GM19452 (cell line): ENCODE results near the gene SHISA7.

Experiments
- ATAC-seq: cut with Tn5 transposase; IDR thresholded peaks from one replicate; pipeline ENCODE4 v1.9.1; 2021; ENCODE audit not compliant: unreplicated experiment

Gene SHISA7

DNA sequence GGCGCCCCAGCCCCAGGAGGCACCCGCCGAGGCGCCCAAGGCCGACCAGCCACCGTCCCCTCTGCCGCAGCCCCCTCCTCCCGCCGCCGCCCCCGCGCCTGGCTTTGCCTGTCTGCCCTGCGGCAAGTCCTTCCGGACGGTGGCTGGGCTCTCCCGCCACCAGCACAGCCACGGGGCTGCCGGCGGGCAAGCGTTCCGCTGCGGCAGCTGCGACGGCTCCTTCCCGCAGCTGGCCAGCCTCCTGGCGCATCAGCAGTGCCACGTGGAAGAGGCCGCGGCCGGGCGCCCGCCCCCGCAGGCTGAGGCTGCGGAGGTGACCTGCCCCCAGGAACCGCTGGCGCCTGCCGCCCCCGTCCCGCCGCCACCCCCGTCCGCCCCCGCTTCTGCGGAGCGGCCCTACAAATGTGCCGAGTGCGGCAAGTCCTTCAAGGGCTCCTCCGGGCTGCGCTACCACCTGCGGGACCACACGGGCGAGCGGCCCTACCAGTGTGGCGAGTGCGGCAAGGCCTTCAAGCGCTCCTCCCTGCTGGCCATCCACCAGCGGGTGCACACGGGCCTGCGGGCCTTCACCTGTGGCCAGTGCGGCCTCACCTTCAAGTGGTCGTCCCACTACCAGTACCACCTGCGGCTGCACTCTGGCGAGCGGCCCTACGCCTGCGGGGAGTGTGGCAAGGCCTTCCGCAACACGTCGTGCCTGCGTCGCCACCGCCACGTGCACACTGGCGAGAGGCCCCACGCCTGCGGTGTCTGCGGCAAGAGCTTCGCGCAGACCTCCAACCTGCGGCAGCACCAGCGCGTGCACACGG is 39.3 kb upstream of the SHISA7 start:
- no peak for ATAC-seq

DNA sequence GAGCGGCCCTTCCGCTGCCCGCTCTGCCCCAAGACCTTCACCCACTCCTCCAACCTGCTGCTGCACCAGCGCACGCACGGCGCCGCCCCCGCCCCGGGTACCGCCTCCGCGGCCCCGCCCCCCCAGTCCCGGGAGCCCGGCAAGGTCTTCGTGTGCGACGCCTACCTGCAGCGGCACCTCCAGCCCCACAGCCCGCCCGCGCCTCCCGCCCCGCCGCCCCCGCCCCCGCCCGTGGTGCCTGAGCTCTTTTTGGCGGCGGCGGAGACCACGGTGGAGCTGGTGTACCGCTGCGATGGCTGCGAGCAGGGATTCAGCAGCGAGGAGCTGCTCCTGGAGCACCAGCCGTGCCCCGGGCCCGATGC is 38.7 kb upstream of the SHISA7 start:
- ATAC-seq = no peak

DNA sequence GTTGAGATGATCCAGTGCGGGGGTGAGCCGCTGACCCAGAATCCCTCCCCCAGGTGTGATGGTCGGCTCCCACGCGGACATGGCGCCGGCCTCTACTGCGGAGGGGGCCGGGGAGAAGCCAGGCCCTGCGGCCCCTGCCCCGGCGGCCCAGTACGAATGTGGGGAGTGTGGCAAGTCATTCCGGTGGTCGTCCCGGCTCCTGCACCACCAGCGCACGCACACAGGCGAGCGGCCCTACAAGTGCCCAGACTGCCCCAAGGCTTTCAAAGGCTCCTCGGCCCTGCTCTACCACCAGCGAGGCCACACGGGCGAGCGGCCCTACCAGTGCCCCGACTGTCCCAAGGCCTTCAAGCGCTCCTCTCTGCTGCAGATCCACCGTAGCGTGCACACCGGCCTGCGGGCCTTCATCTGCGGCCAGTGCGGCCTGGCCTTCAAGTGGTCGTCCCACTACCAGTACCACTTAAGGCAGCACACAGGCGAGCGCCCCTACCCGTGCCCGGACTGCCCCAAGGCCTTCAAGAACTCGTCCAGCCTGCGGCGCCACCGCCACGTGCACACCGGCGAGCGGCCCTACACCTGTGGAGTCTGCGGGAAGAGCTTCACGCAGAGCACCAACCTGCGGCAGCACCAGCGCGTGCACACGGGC is 38.2 kb upstream of the SHISA7 start:
- no peak for ATAC-seq

DNA sequence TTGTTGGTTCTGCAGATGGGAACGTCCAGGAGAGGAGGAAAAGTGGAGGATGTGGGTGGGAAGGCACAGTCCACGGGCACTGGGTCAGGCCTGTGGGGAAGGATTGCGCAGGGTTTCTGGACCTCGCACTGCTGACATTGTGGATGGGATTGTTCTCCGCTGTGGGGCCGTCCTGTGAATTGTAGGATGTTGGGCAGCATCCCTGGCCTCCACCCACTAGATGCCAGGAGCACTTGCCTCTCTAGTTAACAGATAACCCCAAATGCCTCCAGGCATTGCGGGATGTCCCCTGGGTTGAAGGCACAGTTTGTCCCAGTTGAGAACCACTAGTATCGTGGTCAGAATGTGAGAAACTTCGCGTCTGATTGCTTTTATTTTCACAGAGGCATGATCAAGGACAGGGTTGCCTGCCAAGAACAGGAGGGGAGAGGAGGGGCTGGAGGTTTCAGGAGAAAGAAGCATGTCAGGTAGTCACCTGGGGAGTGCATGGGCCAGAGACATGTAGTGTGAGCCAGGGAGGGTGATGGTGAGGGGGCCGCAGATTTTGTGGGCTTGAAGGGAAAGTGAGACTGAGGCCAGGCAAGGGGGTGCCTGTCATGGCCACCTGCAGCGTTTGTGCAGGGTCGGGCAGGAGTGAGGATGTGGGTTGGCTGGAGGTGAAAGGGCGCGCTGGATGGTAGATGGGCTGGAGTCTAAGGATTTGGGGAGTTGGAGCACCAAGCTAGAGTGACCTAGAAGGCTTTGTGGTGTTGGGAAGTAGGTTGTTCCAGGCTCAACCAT is 36.5 kb upstream of the SHISA7 start:
- ATAC-seq = no peak

DNA sequence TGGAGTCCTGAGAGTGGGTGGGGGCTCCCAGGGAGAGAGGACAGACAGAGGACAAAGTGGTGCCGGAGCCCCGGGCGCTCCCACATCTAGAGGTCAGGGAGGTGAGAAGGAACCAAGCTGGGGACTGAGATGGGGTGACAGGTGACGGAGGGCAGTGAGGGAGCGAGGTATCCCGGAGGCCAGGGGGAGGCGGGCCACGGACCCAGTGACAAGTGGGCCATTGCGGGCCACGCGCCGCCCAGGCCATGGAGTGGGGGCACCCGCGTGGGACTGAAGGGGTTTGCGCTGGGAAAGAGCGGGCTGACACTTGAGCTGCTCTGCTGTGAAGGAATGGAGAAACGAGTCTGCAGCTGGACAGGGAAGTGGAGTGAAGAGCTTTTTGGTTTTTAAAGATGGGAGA is 35.9 kb upstream of the SHISA7 start:
- ATAC-seq = no peak

DNA sequence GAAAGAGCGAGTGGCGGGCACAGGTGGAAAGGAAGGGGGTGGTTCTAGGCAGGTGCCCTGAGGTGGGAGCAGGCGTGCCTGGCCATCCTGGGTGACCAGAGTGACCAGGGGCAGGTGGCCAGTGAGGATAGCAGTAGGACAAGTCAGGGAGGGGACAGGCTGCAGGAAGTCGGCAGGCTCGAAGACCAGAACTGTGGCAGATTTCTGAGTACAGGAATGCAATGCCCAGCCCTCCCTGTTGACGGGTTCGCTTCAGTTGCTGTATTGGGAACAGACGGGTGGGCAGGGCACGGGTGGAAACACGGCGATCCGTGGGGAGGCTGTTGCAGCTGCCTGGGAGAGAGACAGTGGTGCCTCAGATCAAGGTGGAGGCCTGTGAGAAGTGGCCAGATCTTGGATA is 35.3 kb upstream of the SHISA7 start:
- ATAC-seq = no peak

DNA sequence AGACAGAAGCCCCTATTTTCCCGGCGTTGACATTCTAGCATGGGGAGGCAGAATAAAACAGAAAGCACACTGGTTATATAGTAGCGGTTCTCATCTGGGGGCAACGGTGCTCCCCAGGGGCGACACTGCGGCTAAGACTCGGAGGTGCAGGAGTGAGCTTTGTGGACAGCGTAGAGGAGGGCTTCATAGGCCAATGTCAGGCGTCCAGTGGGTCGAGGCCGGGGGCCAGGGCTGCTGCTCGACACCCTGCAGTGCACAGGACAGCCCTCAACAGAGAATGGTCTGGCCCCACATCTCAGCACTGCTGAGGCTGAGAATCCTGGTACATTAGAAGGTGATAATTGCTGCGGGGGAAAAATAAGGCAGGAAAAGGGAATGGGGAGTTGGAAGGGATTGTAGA is 34.8 kb upstream of the SHISA7 start:
- ATAC-seq = no peak

DNA sequence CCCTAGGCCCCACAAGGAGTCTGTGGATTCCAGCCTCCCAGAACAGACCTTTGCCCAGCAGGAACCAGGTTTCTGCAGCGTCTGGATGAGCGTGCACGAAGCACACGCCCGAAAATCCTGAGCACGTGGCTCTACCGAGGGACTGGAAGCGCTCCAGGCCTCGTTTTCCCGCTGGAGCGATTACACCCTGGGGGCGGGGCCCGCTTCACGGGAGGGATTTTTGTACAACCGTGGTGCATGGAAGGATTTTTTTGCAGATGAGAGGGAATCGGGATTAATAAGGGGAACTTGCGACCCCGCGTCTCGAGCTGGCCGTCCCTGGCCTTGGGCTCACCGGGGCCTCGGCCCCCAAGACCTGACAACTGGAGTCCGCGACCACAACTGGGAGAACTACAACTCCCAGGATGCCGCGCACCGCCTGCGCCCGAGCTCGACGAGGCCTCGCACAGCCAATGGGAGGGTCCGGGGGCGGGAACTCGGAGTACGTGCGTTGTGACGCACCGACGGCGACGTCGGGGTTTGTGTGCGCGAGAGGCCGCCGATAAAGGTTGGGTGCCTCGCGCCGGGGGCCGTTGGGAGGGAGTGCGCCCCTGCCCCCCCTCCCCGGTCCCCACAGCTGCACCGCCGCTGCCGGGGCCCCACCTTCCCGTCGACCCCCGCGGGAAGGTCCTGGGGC is 33.1 kb upstream of the SHISA7 start, which contains the start of gene ZNF628:
ZNF628 (plus strand) TSS at position 518 of the 676 bp plus-strand sequence. CDS start 3,294 bp downstream, outside the sequence.
- peak; percentile 92 for ATAC-seq

DNA sequence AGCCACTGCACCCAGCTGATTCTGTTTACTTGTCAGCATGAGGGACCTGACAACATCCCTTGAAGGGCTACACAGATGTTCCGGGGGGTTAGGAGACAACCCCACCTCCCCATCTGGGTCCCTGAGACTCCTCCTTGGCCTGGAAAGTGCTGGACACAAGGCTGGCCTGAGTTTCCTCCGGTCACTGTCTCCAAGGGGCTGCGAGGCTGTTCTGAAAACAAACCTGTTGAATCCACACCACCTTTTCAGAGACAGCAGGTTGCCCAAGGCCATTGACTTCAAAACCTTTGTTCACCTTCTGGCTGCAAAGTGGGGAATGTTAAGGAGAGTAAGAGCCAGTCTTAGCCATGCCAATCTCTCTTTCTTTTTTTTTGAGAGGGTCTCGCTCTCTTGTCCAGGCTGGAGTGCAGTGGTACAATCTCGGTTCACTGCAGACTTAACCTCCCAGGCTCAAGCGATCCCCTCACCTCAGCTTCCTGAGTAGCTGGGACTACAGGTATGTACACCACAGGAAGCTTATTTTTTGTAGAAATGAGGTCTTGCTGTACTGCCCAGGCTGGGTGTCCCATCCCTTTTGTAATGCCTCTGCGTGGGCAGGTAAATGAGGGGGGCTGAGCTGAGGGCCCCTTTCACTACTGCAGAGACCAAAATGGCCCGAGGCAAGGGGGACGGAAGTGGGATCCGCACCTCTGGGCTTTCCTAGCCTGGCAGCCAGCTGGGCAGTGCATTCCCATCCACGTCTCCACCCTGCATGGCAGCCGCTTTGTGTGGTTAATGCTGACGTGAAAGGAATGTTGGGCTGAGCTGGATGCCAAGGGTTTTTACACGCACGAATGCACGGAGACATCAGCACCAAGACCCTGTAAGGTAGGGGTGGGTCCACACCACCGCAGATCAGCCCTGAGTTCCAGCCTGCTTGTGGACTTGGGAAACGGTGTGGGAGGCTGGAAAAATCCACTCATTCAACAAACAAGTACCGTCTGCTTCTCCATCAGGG is 31.5 kb upstream of the SHISA7 start:
- no peak for ATAC-seq

DNA sequence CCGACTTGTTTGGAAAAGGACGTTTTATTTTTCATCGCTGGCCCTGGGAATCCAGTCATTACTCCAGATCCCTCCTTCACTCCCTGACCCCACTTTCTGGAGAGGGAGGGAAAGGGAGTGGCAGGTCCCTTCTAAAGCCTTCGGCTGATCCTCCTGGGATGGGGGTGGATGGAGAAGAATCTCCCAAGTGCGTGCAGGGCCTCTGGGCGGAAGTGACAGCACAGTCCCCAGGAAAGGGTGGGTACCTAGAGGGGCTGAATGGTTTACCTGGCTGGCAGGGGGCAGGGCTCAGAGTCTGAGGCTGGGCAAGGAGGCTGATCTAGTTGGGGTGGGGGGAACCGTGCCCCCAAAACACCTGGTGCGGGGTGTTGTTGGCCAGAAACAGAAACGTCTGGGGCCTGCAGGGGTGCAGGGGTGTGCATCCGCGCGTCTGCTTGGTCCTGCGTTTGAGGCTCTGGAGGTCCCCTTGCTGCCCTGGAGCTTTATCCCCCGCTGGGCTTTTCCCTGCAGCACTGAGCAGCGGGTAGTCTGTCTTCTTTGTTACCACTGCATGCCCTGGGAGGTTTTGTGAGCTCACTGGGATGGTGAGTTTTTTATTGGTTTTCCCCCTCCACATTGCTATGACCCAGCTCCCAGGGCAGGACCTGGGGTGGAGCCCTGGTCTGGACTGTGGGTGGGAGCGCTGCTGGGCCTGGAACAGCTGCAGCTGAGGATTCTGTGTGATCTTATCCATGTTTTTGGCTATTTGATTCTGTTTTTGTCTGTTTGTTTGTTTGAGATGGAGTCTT is 30.3 kb upstream of the SHISA7 start:
- ATAC-seq = no peak

DNA sequence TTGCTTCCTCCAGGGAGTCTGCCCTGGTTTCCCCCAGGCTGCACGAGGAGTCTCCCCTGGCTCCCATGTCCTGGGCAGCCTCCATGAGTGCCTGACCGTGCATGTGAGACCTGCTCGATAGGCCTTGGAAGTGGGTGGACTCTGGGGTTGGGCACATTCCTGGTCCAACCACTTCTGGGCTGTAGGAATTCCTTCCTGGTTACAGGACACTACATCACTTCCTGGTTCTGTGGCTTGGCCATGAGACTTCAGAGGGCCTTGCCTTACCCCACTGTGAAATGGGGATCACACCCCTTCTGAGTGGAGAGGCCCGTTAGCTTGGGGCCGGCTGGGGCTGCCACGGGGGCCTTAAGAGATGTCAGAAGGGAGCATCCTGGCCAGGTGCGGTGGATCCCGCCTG is 29.4 kb upstream of the SHISA7 start:
- no peak for ATAC-seq

DNA sequence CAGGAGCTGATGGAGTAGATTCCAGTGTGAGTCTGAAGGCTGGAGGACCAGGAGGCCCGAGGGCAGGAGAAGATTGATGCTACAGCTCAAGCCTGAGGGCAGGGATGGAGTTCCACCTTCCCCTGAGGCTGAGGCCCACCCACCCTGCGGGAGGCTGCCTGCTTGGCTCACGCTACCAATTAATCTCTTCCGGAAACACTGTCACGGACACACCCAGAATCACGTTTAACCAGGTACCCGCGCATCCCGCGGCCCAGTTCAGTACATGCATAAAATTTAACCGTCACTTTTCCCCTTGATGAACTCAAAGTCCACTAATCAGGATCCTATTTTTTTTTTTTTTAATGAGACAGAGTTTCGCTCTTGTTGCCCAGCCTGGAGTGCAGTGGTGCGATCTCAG is 28.2 kb upstream of the SHISA7 start:
- ATAC-seq = no peak

DNA sequence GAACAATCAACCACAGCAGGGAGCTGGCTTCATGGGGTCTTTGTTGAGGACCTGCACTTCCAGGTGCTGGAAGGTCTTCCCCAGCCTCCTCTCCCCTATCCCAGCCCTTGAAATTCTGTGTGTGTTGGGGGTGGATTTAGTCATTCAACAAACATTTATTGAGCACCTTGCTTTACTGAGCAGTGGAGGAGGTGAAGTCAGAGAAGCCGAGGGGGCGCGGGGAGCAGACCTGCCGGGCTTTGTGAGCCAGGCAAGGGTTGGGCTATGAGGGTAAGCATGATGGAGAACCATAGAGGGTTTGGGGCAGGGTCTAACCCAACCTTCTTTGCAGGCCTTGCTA is 24.9 kb upstream of the SHISA7 start:
- peak; percentile 30 for ATAC-seq

DNA sequence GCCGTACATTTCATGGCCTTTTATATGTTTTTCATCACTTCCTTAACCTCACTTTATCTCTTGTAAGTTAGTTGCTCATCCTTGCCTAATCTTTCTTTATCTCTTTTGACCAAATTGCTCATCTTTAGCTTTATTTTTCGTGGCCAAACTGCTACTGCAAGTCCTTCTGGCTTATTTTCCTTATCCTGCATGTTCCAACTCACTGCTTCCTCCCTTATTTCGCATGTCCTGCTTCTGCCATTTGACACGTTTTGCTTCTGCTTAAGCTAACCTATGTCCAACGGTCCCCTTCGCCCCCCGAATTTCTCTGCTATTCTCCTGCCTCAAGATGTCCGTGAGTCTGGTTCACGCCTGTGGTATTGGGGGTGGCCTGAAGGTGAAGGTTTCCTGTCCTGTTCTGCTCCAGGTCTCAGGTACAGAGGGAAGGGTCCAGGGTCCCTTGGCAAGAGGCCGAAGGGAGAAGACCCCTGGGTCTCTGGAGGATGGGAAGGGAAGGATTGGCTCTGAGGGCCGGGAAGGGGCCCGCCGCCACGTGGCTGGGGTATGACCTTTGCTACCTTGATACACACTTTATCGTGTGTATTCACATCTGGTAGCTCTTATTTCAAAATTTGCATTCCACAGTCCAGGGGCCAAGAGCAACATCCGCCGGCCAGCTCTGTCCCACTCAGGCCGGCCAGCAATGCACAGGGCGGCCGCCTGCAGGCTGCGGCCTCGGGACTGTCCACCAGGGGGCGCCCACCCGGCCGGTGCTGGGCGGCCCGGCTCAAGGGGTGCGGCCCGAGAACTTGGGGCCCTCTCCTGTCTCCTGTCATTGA is 24.3 kb upstream of the SHISA7 start:
- peak; percentile 63 for ATAC-seq

DNA sequence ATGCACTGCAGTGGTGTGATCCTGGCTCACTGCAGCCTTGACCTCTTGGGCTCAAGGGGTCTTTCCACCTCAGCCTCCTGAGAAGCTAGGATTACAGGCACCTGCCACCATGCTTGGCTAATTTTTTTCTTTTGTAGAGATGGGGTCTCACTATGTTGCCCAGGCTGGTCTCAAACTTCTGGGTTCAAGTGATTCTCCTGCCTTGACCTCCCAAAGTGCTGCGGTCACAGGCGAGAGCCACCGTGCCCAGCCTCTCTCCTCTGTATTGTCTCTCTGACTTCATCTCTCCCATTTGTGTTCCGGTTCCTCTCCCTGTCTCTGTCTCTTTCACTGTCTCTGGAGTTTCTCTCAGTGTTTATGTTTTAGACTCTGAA is 23.1 kb upstream of the SHISA7 start:
- ATAC-seq = no peak

DNA sequence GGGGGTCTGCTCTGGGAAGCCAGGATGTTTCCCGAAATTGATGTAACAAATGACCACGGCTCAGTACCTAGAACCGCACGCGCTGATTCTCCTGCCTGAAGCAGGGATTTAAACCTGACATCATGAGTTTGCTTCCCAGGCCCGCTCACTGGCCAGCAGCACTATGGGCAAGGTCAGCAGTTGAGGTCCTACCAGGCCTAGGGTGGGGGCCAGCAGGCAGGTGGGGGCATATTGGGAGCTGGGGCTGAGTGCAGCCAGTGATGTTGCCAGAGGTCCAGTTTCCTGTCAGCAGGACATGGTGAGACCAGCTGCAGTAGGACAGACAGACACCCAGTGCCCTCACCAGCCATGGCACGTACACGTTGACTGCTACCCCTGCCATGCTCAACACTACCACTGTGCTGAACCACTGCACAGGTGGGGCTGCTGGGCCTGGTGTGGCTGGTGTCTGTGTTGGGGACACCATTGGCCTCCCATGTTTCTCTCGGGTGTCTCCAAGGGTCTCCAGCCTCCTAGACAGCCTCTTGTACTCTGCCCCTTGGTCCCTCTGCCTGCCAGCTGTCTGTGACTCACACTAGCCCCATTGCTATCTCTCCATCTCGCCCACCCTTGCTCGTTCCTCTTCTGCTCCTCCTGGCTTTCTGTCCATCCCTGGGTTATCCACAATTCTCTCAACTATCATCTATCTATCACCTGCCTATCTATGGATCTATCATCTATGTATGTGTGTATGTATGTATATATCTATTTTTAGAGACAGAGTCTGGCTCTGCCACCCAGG is 22.6 kb upstream of the SHISA7 start:
- no peak for ATAC-seq

DNA sequence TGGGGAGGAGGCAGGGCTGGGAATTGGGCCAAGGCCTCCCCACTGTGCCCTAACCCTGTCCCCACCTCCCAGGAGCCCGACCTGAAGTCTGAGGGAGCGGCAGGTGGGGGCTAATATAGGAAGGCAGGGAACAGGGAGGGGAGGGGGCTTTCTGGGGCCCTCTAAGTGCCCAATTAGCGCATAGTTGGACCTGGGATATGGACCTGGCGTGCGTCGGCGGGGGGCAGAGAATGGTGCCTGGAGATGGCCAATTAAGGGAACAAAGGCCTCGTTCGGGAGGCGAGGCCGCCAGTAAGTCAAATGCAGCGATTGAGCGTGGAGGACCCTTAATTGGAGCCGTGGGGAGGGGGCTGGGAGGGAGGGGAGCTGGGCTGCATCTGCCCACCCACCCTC is 21.6 kb upstream of the SHISA7 start, which contains the start of gene C19orf85:
C19orf85 (minus strand) TSS at position 90 of the 393 bp plus-strand sequence. CDS start 197 bp downstream, outside the sequence.
- ATAC-seq = no peak
